Measurements from ENCODE around the gene FADS6. TPM values are rescaled to one million over a fixed set of nuclear protein-coding genes. Genes with fewer than 3 reads are reported as not detected.

The FADS6 gene
- total and polyA plus RNA-seq, 9 donors: 0.12 to 0.42 TPM; not detected in 7

GRCh38 chr17:74850914-74851313, 42.5 kb downstream of the FADS6 start:
- 64 to 69% (median 68%) methylated on average over 3 of the region's 3 CpGs for WGBS, 3 donors
- Histone ChIP-seq H3K4me3 (no peak overlapping the region), H3K27me3 (peaks cover 9% of the 10 kb centered on the region), H3K4me1 (ENCODE audit: insufficient read depth) (no peaks in the 10 kb centered on the region), H3K27ac (no peak overlapping the region), H3K36me3 (no peaks in the 10 kb centered on the region), H3K9me3 (no peaks in the 10 kb centered on the region)
- intact Hi-C loops (cut with DNase I): no loop called here
- DNase-seq: no peak
- TF ChIP-seq EP300 (IDR thresholded peaks at IDR 0.05) (no peak), CTCF (IDR thresholded peaks at IDR 0.05) (no peak), POLR2A (IDR thresholded peaks at IDR 0.05) (no peak)

GRCh38 chr17:74850310-74850709, 43.1 kb downstream of the FADS6 start:
- Histone ChIP-seq H3K27ac (no peak overlapping the region), H3K4me1 (ENCODE audit: insufficient read depth) (no peaks in the 10 kb centered on the region), H3K4me3 (no peak overlapping the region), H3K9me3 (no peaks in the 10 kb centered on the region), H3K36me3 (no peaks in the 10 kb centered on the region), H3K27me3 (peaks cover 9% of the 10 kb centered on the region)
- TF ChIP-seq CTCF (IDR thresholded peaks at IDR 0.05) (no peak), POLR2A (IDR thresholded peaks at IDR 0.05) (no peak), EP300 (IDR thresholded peaks at IDR 0.05) (no peak)
- DNase-seq: no peak
- intact Hi-C loops (cut with DNase I): no loop called here
- 82 to 86% (median 86%) methylated on average over 16 to 17 of the region's 17 CpGs for WGBS, 3 donors

GRCh38 chr17:74848656-74849399, 44.6 kb downstream of the FADS6 start:
- no peaks in the 10 kb centered on the region for H3K9me3 ChIP-seq
- H3K4me1 ChIP-seq (ENCODE audit: insufficient read depth): no peaks in the 10 kb centered on the region
- WGBS, 3 donors: 67 to 74% (median 73%) methylated on average over 9 of the region's 9 CpGs
- H3K27me3 ChIP-seq: peaks cover 9% of the 10 kb centered on the region
- H3K4me3 ChIP-seq: no peak overlapping the region
- TF ChIP-seq POLR2A (IDR thresholded peaks at IDR 0.05): no peak
- no peak for TF ChIP-seq EP300 (IDR thresholded peaks at IDR 0.05)
- no peak for TF ChIP-seq CTCF (IDR thresholded peaks at IDR 0.05)
- no peak for DNase-seq
- intact Hi-C loops (cut with DNase I): no loop called here
- H3K27ac ChIP-seq: no peak overlapping the region
- H3K36me3 ChIP-seq: no peaks in the 10 kb centered on the region

- Histone ChIP-seq H3K27me3 (no peaks in the 10 kb centered on the region), H3K9me3 (no peaks in the 10 kb centered on the region), H3K4me1 (ENCODE audit: insufficient read depth) (no peaks in the 10 kb centered on the region), H3K36me3 (no peaks in the 10 kb centered on the region), H3K4me3 (no peak overlapping the region), H3K27ac (no peak overlapping the region)
- WGBS, 3 donors: 93 to 95% (median 94%) methylated on average over 16 of the region's 16 CpGs
- TF ChIP-seq EP300 (IDR thresholded peaks at IDR 0.05): no peak
- no peak for TF ChIP-seq POLR2A (IDR thresholded peaks at IDR 0.05)
- TF ChIP-seq CTCF (IDR thresholded peaks at IDR 0.05): no peak
- no peak for DNase-seq
- intact Hi-C loops (cut with DNase I): no loop called here
Observed at GRCh38 chr17:74846621-74847020, 46.8 kb downstream of the FADS6 start.

Data from ovary (tissue), 9 donors.